Skeletal muscle cell (primary cell): ENCODE data around the gene RAMACL.
"Not testable (repeated sequence)": the region's sequence is repeated elsewhere in the genome, so short reads cannot be mapped to it uniquely, and the experiment has no call there.

ENCODE experiments used
- DNase-seq: peaks from one replicate; pipeline ENCODE4 v3.0.0-alpha.2; 2010; ENCODE audit warnings: low read depth
- H3K4me3 ChIP-seq: 2 replicates; pipeline ENCODE4 v1.5.1; 2011; ENCODE audit warnings: low read depth, mild to moderate bottlenecking, control low read depth, low read length, moderate library complexity

Gene RAMACL

GRCh38 chr6:166586424-166587156, at the start of gene RAMACL:
Gene RAMACL, minus strand, starts transcription at chr6:166586678. Its CDS starts 201 bp downstream, at chr6:166586477.
- no peak for DNase-seq
- H3K4me3 ChIP-seq: no peak within 1 kb of the TSS

GRCh38 chr6:166635013-166635970, 48.8 kb upstream of the RAMACL start:
- DNase-seq: no peak
- no peak overlapping the region for H3K4me3 ChIP-seq

- not testable (repeated sequence) for DNase-seq
These were observed 48.1 kb upstream of the RAMACL start for GRCh38 chr6:166634581-166634980.

GRCh38 chr6:166633732-166634535, 47.5 kb upstream of the RAMACL start:
- H3K4me3 ChIP-seq: no peak overlapping the region
- DNase-seq: no peak

More at GRCh38 chr6:166634581-166634980, 48.1 kb upstream of the RAMACL start:
- not testable (repeated sequence) for H3K4me3 ChIP-seq

GRCh38 chr6:166632731-166633130, 46.3 kb upstream of the RAMACL start:
- no peak overlapping the region for H3K4me3 ChIP-seq
- DNase-seq: no peak

GRCh38 chr6:166630462-166630861, 44.0 kb upstream of the RAMACL start:
- no peak for DNase-seq

GRCh38 chr6:166629628-166630027, 43.1 kb upstream of the RAMACL start:
- no peak overlapping the region for H3K4me3 ChIP-seq
- no peak for DNase-seq

More at GRCh38 chr6:166630462-166630861, 44.0 kb upstream of the RAMACL start:
- H3K4me3 ChIP-seq: no peak overlapping the region

GRCh38 chr6:166627875-166628801, 41.7 kb upstream of the RAMACL start:
- no peak for DNase-seq
- peak overlapping the region; percentile 62 for H3K4me3 ChIP-seq

GRCh38 chr6:166627033-166627874, 40.8 kb upstream of the RAMACL start, which contains the start of gene RPS6KA2:
Gene RPS6KA2, minus strand, starts transcription at chr6:166627251. Its CDS starts 232 bp downstream, at chr6:166627019.
- peak; percentile 99 for DNase-seq
- H3K4me3 ChIP-seq: peak within 1 kb of the TSS; percentile 93

- peak overlapping the region; percentile 93 for H3K4me3 ChIP-seq
- DNase-seq: no peak
These were observed 39.9 kb upstream of the RAMACL start for GRCh38 chr6:166626177-166627032.

- H3K4me3 ChIP-seq: peak overlapping the region; percentile 93
- DNase-seq: peak; percentile 66
These were observed 38.9 kb upstream of the RAMACL start for GRCh38 chr6:166625356-166625755.

- H3K4me3 ChIP-seq: no peak overlapping the region
- DNase-seq: peak; percentile 94
These were observed 37.8 kb upstream of the RAMACL start for GRCh38 chr6:166624275-166624674.

- no peak for DNase-seq
- no peak overlapping the region for H3K4me3 ChIP-seq
These were observed 36.8 kb upstream of the RAMACL start for GRCh38 chr6:166623318-166623717.

GRCh38 chr6:166621114-166621540, 34.6 kb upstream of the RAMACL start:
- no peak overlapping the region for H3K4me3 ChIP-seq
- DNase-seq: no peak

- H3K4me3 ChIP-seq: no peak overlapping the region
These were observed 34.1 kb upstream of the RAMACL start for GRCh38 chr6:166620478-166621113.

GRCh38 chr6:166619912-166620311, 33.4 kb upstream of the RAMACL start:
- no peak overlapping the region for H3K4me3 ChIP-seq
- DNase-seq: peak; percentile 97

More at GRCh38 chr6:166620478-166621113, 34.1 kb upstream of the RAMACL start:
- no peak for DNase-seq
